ENCODE measurements around the gene AFF2. TPM values are rescaled to one million over a fixed set of nuclear protein-coding genes. Genes with fewer than 3 reads are reported as not detected.

Gene AFF2
- total RNA-seq, 5 donors from 2014 or later (not counting 1 experiment from before 2014, with no cell fraction given): 0.95 to 4.1 (median 2.3) TPM

- CTCF ChIA-PET: interaction anchor here in 1 of 2 donors (0.6 kb wide), 1 partner anchor 109 kb away, joined by 3 read pairs; no protein-coding TSS in a partner anchor
- Mint-ChIP-seq H3K27ac (no peak overlapping the region), H3K4me1 (no peaks in the 10 kb centered on the region), H3K9me3 (no peaks in the 10 kb centered on the region), H3K27me3 (peaks cover 0 to 4% of the 10 kb centered on the region in 2 donors), H3K4me3 (no peak overlapping the region), H3K36me3 (no peaks in the 10 kb centered on the region)
- no peaks in the 10 kb centered on the region for H3K4me1 ChIP-seq (ENCODE audit: control insufficient read depth in 1 of 2, extremely low read depth in 1 of 2, insufficient read depth in 2 of 2, low read length in 2 of 2)
- POLR2A ChIA-PET: no interaction called here
- H3K4me3 ChIP-seq (ENCODE audit: control insufficient read depth in 1 of 2, extremely low read depth in 1 of 2, low read length in 1 of 2): no peak overlapping the region
- no peaks in the 10 kb centered on the region for H3K9me3 ChIP-seq
- ATAC-seq (replicated peaks in 1 of 4) (no peak), DNase-seq (no peak)
- H3K27ac ChIP-seq (ENCODE audit: low read length): no peak overlapping the region
- H3K36me3 ChIP-seq (ENCODE audit: control insufficient read depth in 2 of 2, extremely low read depth in 1 of 2, insufficient read depth in 1 of 2, low read length in 1 of 2): no peaks in the 10 kb centered on the region
- no CpG with 5 or more reads among the region's 8 CpGs for WGBS (ENCODE audit: insufficient coverage)
- no peaks in the 10 kb centered on the region for H3K27me3 ChIP-seq (replicated peaks in 1 of 2; ENCODE audit: control insufficient read depth in 2 of 2, extremely low read depth in 1 of 2, insufficient read depth in 2 of 2, low read length in 1 of 2)
These were observed 148.9 kb downstream of the AFF2 start for GRCh38 chrX:148649145-148649795.

- no peak overlapping the region for H3K27ac ChIP-seq (ENCODE audit: low read length)
- peaks cover 0 to 10% of the 10 kb centered on the region in 2 donors for H3K27me3 Mint-ChIP-seq
- DNase-seq (no peak), ATAC-seq (replicated peaks in 1 of 4) (no peak)
- H3K9me3 ChIP-seq: no peaks in the 10 kb centered on the region
- no CpG with 5 or more reads among the region's 4 CpGs for WGBS (ENCODE audit: insufficient coverage)
- H3K4me1 ChIP-seq (ENCODE audit: control insufficient read depth in 1 of 2, extremely low read depth in 1 of 2, insufficient read depth in 2 of 2, low read length in 2 of 2): no peaks in the 10 kb centered on the region
- H3K36me3 Mint-ChIP-seq: no peaks in the 10 kb centered on the region
- H3K27me3 ChIP-seq (replicated peaks in 1 of 2; ENCODE audit: control insufficient read depth in 2 of 2, extremely low read depth in 1 of 2, insufficient read depth in 2 of 2, low read length in 1 of 2): no peaks in the 10 kb centered on the region
- no peak overlapping the region for H3K27ac Mint-ChIP-seq
- H3K4me3 ChIP-seq (ENCODE audit: control insufficient read depth in 1 of 2, extremely low read depth in 1 of 2, low read length in 1 of 2): no peak overlapping the region
- no peak overlapping the region for H3K4me3 Mint-ChIP-seq
- no peaks in the 10 kb centered on the region for H3K4me1 Mint-ChIP-seq
- ChIA-PET POLR2A (no interaction called here), CTCF (no interaction called here)
- H3K36me3 ChIP-seq (ENCODE audit: control insufficient read depth in 2 of 2, extremely low read depth in 1 of 2, insufficient read depth in 1 of 2, low read length in 1 of 2): no peaks in the 10 kb centered on the region
- no peaks in the 10 kb centered on the region for H3K9me3 Mint-ChIP-seq
These were observed 157.8 kb downstream of the AFF2 start for GRCh38 chrX:148658115-148658730.

- ATAC-seq (replicated peaks in 1 of 4) (no peak), DNase-seq (no peak)
- H3K27ac ChIP-seq (ENCODE audit: low read length): no peak overlapping the region
- no peaks in the 10 kb centered on the region for H3K4me1 Mint-ChIP-seq
- no peaks in the 10 kb centered on the region for H3K4me1 ChIP-seq (ENCODE audit: control insufficient read depth in 1 of 2, extremely low read depth in 1 of 2, insufficient read depth in 2 of 2, low read length in 2 of 2)
- no peak overlapping the region for H3K4me3 ChIP-seq (ENCODE audit: control insufficient read depth in 1 of 2, extremely low read depth in 1 of 2, low read length in 1 of 2)
- no peaks in the 10 kb centered on the region for H3K36me3 ChIP-seq (ENCODE audit: control insufficient read depth in 2 of 2, extremely low read depth in 1 of 2, insufficient read depth in 1 of 2, low read length in 1 of 2)
- H3K36me3 Mint-ChIP-seq: no peaks in the 10 kb centered on the region
- no peaks in the 10 kb centered on the region for H3K27me3 ChIP-seq (replicated peaks in 1 of 2; ENCODE audit: control insufficient read depth in 2 of 2, extremely low read depth in 1 of 2, insufficient read depth in 2 of 2, low read length in 1 of 2)
- H3K27me3 Mint-ChIP-seq: peaks cover 0 to 15% of the 10 kb centered on the region in 2 donors
- no peaks in the 10 kb centered on the region for H3K9me3 Mint-ChIP-seq
- H3K27ac Mint-ChIP-seq: no peak overlapping the region
- CTCF ChIA-PET: interaction anchor here in 1 of 2 donors (0.6 kb wide), 1 partner anchor 11 kb away, joined by 5 read pairs; no protein-coding TSS in a partner anchor
- no peaks in the 10 kb centered on the region for H3K9me3 ChIP-seq
- POLR2A ChIA-PET: no interaction called here
- no peak overlapping the region for H3K4me3 Mint-ChIP-seq
These were observed 159.1 kb downstream of the AFF2 start for GRCh38 chrX:148659481-148659880.

GRCh38 chrX:148661035-148661434 is 160.6 kb downstream of the AFF2 start:
- Mint-ChIP-seq H3K4me1 (no peaks in the 10 kb centered on the region), H3K27me3 (peaks cover 0 to 20% of the 10 kb centered on the region in 2 donors), H3K4me3 (no peak overlapping the region), H3K36me3 (no peaks in the 10 kb centered on the region), H3K9me3 (peaks cover 0 to 4% (median 0%) of the 10 kb centered on the region in 3 donors), H3K27ac (no peak overlapping the region)
- CTCF ChIA-PET: no interaction called here
- POLR2A ChIA-PET: no interaction called here
- no peak for ATAC-seq (replicated peaks in 1 of 4)
- H3K9me3 ChIP-seq: no peaks in the 10 kb centered on the region
- no peak overlapping the region for H3K4me3 ChIP-seq (ENCODE audit: control insufficient read depth in 1 of 2, extremely low read depth in 1 of 2, low read length in 1 of 2)
- DNase-seq: no peak
- no peaks in the 10 kb centered on the region for H3K36me3 ChIP-seq (ENCODE audit: control insufficient read depth in 2 of 2, extremely low read depth in 1 of 2, insufficient read depth in 1 of 2, low read length in 1 of 2)
- H3K4me1 ChIP-seq (ENCODE audit: control insufficient read depth in 1 of 2, extremely low read depth in 1 of 2, insufficient read depth in 2 of 2, low read length in 2 of 2): no peaks in the 10 kb centered on the region
- H3K27ac ChIP-seq (ENCODE audit: low read length): no peak overlapping the region
- no peaks in the 10 kb centered on the region for H3K27me3 ChIP-seq (replicated peaks in 1 of 2; ENCODE audit: control insufficient read depth in 2 of 2, extremely low read depth in 1 of 2, insufficient read depth in 2 of 2, low read length in 1 of 2)

- no CpG with 5 or more reads among the region's 1 CpG for WGBS (ENCODE audit: insufficient coverage)
- ChIA-PET CTCF (interaction anchor here in 1 of 2 donors (0.6 kb wide), 1 partner anchor 124 kb away, joined by 3 read pairs; no protein-coding TSS in a partner anchor), POLR2A (no interaction called here)
- Histone ChIP-seq H3K4me1 (ENCODE audit: control insufficient read depth in 1 of 2, extremely low read depth in 1 of 2, insufficient read depth in 2 of 2, low read length in 2 of 2) (no peaks in the 10 kb centered on the region), H3K36me3 (ENCODE audit: control insufficient read depth in 2 of 2, extremely low read depth in 1 of 2, insufficient read depth in 1 of 2, low read length in 1 of 2) (no peaks in the 10 kb centered on the region), H3K27ac (ENCODE audit: low read length) (no peak overlapping the region), H3K27me3 (replicated peaks in 1 of 2; ENCODE audit: control insufficient read depth in 2 of 2, extremely low read depth in 1 of 2, insufficient read depth in 2 of 2, low read length in 1 of 2) (no peaks in the 10 kb centered on the region), H3K4me3 (ENCODE audit: control insufficient read depth in 1 of 2, extremely low read depth in 1 of 2, low read length in 1 of 2) (no peak overlapping the region), H3K9me3 (no peaks in the 10 kb centered on the region)
- Mint-ChIP-seq H3K27me3 (peaks cover 0 to 20% of the 10 kb centered on the region in 2 donors), H3K4me3 (no peak overlapping the region), H3K4me1 (no peaks in the 10 kb centered on the region), H3K36me3 (no peaks in the 10 kb centered on the region), H3K27ac (no peak overlapping the region), H3K9me3 (peaks cover 0 to 4% (median 0%) of the 10 kb centered on the region in 3 donors)
- no peak for DNase-seq
- ATAC-seq (replicated peaks in 1 of 4): no peak
These were observed 161.6 kb downstream of the AFF2 start for GRCh38 chrX:148662014-148662413.

GRCh38 chrX:148664171-148664570 is 163.8 kb downstream of the AFF2 start:
- no peak for DNase-seq
- H3K36me3 ChIP-seq (ENCODE audit: control insufficient read depth in 2 of 2, extremely low read depth in 1 of 2, insufficient read depth in 1 of 2, low read length in 1 of 2): no peaks in the 10 kb centered on the region
- no CpG with 5 or more reads among the region's 1 CpG for WGBS (ENCODE audit: insufficient coverage)
- Mint-ChIP-seq H3K36me3 (no peaks in the 10 kb centered on the region), H3K4me3 (no peak overlapping the region), H3K9me3 (peaks cover 7 to 12% (median 8%) of the 10 kb centered on the region in 3 donors), H3K27ac (no peak overlapping the region), H3K4me1 (no peaks in the 10 kb centered on the region), H3K27me3 (peaks cover 0 to 20% of the 10 kb centered on the region in 2 donors)
- no peaks in the 10 kb centered on the region for H3K9me3 ChIP-seq
- no peaks in the 10 kb centered on the region for H3K27me3 ChIP-seq (replicated peaks in 1 of 2; ENCODE audit: control insufficient read depth in 2 of 2, extremely low read depth in 1 of 2, insufficient read depth in 2 of 2, low read length in 1 of 2)
- CTCF ChIA-PET: no interaction called here
- POLR2A ChIA-PET: no interaction called here
- ATAC-seq (replicated peaks in 1 of 4): no peak
- H3K4me1 ChIP-seq (ENCODE audit: control insufficient read depth in 1 of 2, extremely low read depth in 1 of 2, insufficient read depth in 2 of 2, low read length in 2 of 2): no peaks in the 10 kb centered on the region
- H3K27ac ChIP-seq (ENCODE audit: low read length): no peak overlapping the region
- H3K4me3 ChIP-seq (ENCODE audit: control insufficient read depth in 1 of 2, extremely low read depth in 1 of 2, low read length in 1 of 2): no peak overlapping the region

Data from T-cell (primary cell).